NCI-H526 (cell line): ENCODE results near the gene SLC49A4.

Experiments
- DNase-seq, 2 experiments: peaks; one replicate each; lab custom pipeline; 2025; lab: John Stamatoyannopoulos, UW

The SLC49A4 gene

DNA sequence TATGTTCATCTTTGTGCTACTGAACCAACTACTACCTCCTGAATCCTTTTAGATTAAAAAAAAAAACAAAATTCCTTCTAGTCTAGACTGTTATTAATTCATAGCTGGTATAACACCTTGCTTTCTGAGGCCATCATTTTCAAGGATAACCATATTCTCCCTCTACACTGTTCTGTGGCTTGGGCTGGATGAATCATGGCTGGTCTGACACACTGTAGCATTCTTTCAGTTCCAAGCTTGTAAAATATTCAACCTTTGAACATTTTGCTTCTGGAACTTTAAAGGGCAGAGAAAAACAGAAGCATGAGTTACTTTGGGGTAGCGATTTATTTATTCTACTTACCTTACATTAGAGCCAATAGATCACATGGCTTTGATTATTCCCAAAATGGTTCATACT, 8.8 kb upstream of the SLC49A4 start:
- no peak for DNase-seq

GRCh38 chr3:122787872-122788271, 7.0 kb upstream of the SLC49A4 start:
- no peak for DNase-seq

- no peak for DNase-seq
These were observed 5.1 kb upstream of the SLC49A4 start for GRCh38 chr3:122789585-122790273.

- DNase-seq: no peak
These were observed 1.1 kb upstream of the SLC49A4 start, which contains the start of gene HSPBAP1 for GRCh38 chr3:122793568-122794416. Gene HSPBAP1 (minus strand): TSS chr3:122793831. CDS start chr3:122793680, 151 bp downstream.

DNA sequence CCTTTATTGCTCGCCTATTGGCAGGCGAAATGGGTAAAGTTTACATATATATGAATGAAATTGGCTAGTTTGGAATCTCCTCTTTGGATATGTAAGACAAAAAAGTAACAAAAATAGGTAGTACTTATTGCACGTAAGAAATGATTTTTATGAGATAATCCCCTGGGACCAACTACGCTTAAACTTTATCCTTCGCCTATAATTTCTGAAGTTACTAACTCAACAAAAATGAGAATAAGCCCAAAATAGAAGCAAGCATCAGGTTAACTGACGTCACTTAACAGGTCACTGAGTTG, 438 bp upstream of the SLC49A4 start:
- DNase-seq: no peak

DNA sequence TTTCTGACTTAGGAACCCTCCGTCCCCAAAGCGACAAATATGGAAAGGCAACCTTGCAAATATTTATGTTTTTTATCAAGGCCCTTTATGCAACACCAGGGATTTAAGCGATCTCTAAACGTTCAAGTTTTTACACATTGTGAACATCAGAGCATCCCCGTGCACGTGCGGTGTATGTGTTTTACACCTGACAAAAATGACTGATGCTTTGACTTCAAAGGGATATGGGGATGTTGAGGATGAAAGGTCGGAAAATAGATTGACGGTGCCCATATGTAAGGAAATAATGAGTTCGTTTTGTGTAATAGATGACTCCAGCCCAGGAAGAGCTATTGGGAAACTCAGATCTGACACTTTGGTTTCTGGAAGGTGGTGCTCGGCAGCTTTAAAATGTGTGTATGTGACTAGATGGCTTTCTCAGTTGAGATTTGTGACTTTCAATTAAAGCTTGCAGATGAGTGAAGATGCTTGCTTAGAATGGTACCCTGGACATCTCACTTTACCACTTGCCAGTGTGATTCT, 866 bp downstream of the SLC49A4 start:
- no peak for DNase-seq

DNA sequence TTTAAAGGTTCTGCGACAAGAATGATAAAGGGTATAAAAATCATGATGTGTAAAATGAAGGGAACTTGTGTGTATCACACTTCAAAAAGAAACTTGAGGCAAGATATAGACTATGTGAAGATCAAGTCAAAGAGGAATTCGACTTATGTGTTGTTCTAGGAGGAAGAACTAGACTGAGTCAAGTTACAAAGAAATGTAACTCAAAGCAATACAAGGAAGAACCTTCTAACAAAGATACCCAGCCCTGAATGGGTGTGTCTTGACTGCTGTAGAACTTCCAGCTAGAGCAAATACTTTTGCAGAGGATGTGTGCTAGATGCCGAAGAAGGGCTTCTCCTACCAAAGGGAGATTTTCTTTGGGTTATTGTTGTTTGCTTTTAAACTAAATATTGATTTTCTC, 2.4 kb downstream of the SLC49A4 start:
- DNase-seq: no peak

DNA sequence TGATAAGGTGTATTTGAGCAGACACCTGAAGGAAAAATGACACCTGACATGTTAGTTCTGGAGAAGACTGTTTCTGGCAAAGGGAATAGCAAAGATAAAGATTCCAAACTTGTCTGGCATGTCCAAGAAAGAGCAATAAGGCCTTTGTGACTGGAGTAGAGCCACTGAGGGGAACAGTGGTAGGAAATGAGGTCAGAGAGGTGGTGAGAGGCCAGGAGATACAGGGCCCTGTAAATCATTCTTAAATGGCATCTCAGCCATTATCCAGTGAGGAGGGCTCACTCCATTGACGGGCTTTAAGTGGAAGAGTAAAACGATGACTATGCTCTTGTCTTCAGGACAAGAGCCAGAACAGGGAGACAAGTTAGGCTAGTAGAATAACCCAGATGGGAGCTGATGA, 4.5 kb downstream of the SLC49A4 start:
- no peak for DNase-seq

DNA sequence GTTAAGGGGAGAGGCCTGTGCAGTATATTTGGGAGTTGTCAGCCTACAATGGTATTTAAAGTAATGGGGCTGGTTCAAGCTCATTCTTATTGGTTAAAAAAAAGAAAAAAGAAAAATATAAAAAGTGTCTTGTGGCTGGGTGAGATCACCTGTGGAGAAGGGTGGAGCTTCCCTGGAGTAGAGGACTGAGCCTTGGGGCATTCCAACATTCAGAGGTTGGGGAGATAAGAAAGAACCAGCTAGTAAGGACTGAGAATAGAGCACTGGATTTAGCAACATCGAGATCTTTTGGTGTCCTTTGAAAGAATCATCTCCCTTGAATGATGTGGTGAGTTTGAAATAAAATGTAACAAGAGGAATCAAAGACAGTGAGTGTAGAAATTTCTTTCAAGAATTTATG, 5.2 kb downstream of the SLC49A4 start:
- no peak for DNase-seq

DNA sequence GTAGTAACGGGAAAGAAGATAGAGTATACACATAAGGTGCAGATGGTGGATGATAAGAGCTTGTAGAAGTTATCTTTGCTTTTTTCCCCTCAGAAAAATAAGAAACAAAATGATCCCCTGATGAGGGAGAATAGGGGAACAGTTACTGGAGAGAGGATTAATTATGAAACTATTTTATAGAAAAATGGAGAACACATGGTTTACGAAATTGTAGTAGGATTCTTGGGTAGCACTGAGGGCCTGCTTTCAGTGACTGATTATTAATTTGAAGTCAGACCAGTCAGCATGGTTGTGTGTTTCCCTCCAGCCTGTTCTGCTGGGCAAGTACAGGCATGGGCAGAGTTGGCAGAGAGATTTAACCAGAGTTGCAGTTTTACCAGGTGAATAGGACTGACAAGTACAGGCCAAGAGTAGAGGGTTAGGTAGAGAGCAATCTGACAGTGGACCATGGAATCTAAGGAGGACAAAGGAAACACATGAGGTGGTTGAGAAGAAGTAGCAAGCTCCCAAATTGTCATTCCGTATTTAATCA, 5.9 kb downstream of the SLC49A4 start:
- no peak for DNase-seq

DNA sequence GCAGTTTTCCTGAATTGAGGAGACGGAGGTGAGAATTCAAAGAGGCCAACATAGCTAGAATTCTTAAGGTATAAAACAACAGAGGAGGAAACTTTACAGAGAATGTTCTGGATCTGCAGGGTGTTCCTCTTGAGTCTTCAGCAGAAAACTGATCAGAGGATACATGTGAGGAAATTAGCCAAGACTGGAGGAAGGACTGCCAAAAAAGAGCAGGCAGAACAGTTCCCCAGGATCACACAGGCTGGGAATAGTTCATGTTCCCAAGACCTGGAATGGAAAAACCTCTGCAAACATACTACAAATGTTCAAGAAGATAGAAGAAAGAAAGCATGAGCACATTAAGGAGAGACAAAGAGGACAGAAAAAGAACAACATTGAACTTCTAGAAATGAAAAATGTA, 7.5 kb downstream of the SLC49A4 start:
- no peak for DNase-seq

DNA sequence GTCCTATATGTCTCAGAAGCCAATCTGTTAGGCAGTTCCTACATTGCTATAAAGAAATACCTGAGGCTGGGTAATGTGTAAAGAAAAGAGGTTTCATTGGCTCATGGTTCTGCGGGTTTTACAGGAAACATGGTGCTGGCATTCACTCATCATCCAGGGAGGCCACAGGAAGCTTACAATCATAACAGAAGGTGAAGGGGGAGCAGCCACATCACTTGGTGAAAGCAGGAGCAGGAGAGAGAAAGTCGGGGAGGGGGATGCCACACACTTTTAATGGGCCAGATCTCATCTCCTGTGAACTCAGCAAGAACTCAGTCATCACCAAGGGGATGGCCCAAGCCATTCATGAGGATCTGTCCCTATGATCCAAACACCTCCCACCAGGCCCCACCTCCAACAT, 9.1 kb downstream of the SLC49A4 start:
- DNase-seq: no peak

- no peak for DNase-seq
These were observed 15.9 kb downstream of the SLC49A4 start for GRCh38 chr3:122810734-122811133.

- DNase-seq: no peak
These were observed 21.7 kb downstream of the SLC49A4 start for GRCh38 chr3:122816587-122816986.

GRCh38 chr3:122824465-122825381, 29.9 kb downstream of the SLC49A4 start:
- no peak for DNase-seq

- no peak for DNase-seq
These were observed 30.6 kb downstream of the SLC49A4 start for GRCh38 chr3:122825460-122825859.

GRCh38 chr3:122826278-122826677, 31.4 kb downstream of the SLC49A4 start:
- DNase-seq: no peak

DNA sequence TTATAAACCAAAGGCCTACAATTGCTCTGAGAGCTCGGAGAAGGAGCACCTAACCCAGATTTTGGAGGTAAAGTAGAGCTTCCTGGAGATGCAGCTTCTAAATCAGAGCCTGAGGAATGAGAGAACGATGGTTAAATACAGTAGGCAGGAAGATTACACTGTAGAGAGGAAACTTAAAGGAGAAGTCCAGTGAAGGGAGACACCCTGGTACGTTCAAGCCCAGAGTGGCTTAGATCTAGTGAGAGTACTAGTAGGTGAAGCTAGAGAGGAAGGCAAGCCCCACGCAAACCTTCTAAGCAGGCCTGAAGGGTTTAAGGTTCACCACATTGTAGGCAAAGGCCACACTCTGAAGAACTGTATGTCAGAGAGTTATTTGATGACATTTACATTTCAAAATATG, 33.4 kb downstream of the SLC49A4 start:
- no peak for DNase-seq

- DNase-seq: no peak
These were observed 40.7 kb downstream of the SLC49A4 start for GRCh38 chr3:122835590-122835989.

- no peak for DNase-seq
These were observed 48.7 kb downstream of the SLC49A4 start for GRCh38 chr3:122843604-122844003.

GRCh38 chr3:122857019-122857418, 62.1 kb downstream of the SLC49A4 start:
- no peak for DNase-seq

- DNase-seq: peak in 1 of 2 experiments; percentile 13
These were observed 63.5 kb downstream of the SLC49A4 start for GRCh38 chr3:122858373-122858772.
